Activated CD4-positive, alpha-beta T cell treated with anti-CD3 and anti-CD28 coated beads, Interleukin-2, amount 50 U/mL, for 4 hours (primary cell): ENCODE data around the gene RBM26.
A peak's percentile ranks its signal among the peaks of the same experiment; 100 is the strongest.

Experiments used
- DNase-seq, 2 experiments: peaks; one replicate each; pipeline ENCODE4 v3.0.0-alpha.2; 2020

Gene RBM26

GRCh38 chr13:79417741-79418140 is 11.7 kb upstream of the RBM26 start:
- no peak for DNase-seq

DNA sequence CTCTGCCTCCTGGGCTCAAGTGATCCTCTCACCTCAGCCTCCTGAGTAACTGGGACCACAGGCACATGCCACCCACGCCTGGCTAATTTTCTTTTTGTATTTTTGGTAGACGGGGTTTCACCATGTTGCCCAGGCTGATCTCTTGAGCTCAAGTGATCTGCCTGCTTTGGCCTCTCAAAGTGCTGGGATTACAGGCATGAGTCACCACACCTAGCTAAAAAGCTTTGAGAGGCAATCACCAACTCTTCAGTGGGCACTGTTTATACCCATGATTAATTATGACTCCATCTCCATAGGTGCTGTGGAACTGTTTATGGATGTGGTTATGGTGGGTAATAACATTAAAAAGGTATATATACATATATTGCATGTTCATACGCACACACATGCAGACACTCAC is 7.5 kb upstream of the RBM26 start:
- no peak for DNase-seq

- DNase-seq = no peak
Measured at GRCh38 chr13:79409828-79410227, 3.8 kb upstream of the RBM26 start.

GRCh38 chr13:79407349-79407979 is 1.4 kb upstream of the RBM26 start:
- no peak for DNase-seq

DNA sequence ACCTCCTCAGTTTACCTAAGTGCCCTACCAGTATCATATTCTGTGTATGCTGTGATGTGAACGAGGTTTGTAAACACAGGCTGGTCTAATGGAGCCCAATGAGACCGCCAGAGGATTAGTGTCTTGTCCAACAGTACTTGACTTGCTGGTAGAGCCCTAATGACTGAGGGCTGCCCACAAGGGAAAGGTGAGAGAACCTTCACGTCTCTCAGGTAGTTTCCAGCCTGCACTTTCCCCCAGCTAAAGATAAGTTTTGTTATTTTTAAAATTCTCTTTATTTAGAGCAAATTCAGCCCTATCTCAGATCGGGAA is 498 bp upstream of the RBM26 start:
- no peak for DNase-seq

DNA sequence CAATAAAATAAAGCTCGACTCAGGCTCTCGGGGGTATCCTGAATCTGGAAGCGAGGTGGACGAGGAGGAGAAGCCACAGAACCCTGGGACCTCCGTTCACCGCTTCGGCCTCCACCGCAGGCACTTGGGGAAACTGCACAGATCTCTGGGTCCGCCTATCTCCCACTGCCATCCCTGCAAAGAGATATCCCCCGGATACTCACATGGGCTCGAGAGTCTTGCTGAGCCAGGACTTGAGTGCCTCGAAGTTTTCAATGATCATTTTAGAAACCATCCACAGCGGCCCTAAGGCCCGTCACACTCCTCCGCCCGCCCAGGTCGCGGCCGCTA is 589 bp downstream of the RBM26 start:
- no peak for DNase-seq

- no peak for DNase-seq
Measured at GRCh38 chr13:79404985-79405384, 1.1 kb downstream of the RBM26 start.

- no peak for DNase-seq
Measured at GRCh38 chr13:79404361-79404760, 1.7 kb downstream of the RBM26 start.

DNA sequence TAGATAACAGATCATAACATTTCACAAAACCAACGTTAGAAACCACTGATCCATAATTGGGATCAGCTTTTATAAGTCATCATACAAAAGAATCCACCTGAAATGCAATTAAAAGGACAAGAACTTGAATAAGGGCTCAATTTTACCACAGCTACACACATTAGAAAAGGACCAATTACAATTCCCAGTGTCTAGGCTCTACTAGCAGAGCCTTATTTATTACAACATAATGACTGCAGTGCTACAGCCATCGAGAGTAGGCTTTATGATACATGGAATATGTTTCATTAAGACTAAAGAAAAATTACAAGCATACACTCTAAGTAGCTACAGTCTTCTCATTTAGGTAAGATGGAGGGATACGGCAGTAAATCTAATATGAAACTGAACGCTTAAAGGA is 2.9 kb downstream of the RBM26 start:
- DNase-seq = no peak

- no peak for DNase-seq
Measured at GRCh38 chr13:79402679-79403078, 3.4 kb downstream of the RBM26 start.

GRCh38 chr13:79402074-79402635 is 3.9 kb downstream of the RBM26 start:
- DNase-seq = no peak

DNA sequence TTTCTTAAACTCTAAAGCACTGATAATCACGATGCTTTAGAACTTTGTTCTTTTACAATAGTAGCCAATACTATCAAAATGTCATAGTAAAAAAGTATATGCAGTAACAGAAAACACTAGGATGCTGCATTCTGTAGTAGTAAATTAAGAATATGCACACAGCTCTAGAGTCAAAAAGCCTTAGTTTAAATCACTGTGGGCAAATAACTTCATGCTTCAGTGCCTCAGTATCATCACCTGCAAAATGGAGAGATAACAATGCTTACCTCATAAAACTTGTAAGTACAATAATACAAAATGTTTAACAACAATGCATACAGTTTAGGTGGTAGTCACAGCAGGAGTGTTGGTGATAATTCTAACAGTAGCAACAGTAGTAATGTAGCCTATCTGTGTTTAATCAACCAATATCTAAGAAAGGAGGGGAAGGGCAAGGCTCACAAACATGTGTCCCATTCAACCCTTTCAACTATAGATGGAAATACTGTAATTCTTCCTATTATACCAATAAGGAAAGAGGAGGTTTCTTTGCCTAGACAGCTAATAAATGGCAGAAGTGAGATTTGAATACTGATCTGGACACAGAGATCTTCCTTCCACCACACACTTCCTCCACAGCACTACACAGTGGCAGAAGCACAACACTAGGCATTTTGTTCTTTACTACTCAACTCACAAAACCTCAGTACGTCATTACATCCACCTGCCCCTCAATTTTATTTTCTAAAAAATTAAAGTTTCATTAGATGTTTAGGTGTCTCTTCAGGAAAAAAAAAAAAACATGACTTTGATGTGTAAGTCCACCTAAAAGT is 4.6 kb downstream of the RBM26 start:
- DNase-seq = no peak

- DNase-seq = no peak
Measured at GRCh38 chr13:79398915-79399314, 7.1 kb downstream of the RBM26 start.

GRCh38 chr13:79398127-79398526 is 7.9 kb downstream of the RBM26 start:
- DNase-seq = no peak

DNA sequence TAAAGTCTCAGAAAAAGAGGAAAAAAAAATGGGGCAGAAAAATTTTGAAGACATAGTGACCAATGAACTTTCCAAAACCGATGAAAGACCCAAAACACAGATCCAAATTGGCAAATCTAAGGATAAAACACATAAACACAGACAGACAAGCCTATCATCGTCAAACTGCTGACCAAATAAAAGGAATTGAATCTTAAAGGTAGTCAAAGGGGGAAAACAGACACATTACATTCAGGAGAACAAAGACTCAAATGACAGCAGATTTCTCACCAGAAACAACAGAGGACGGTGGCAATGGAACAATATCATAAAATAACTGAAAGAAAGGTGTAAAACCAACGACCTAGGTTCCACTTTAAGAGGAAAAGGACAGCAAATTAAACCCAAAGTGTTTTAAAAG is 10.2 kb downstream of the RBM26 start:
- no peak for DNase-seq

DNA sequence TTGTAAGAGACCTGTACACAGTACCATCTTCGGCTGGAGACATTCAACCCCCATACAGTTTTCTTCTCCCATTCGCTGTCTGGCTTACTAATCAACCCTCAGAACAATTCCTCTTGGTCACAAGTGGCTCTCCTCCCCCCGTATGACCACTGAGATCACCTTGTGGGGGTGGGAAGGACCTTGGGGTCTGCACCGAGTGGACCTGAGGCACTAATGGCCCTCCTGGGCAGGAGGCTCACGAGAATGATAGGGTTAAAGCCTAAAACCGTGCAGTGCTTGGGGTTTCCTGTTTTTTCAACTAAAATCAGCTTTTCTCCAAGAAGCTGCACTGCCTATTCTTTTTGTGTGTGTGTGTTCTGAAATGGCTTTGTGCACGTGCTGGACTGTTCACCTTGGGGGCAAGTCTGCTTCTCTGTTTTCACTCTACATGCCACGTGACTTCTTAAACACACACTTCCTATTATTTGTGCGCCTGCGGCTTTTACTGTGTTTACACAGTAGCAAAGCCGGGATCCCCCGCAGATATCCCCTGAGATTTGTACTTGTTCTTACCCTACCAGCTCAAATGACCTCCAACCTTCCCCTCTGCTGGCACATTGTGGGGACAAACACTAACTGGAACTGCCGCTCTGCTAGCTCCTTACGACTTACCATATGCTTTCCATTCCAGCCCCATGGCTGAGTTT is 12.3 kb downstream of the RBM26 start:
- DNase-seq = no peak

DNA sequence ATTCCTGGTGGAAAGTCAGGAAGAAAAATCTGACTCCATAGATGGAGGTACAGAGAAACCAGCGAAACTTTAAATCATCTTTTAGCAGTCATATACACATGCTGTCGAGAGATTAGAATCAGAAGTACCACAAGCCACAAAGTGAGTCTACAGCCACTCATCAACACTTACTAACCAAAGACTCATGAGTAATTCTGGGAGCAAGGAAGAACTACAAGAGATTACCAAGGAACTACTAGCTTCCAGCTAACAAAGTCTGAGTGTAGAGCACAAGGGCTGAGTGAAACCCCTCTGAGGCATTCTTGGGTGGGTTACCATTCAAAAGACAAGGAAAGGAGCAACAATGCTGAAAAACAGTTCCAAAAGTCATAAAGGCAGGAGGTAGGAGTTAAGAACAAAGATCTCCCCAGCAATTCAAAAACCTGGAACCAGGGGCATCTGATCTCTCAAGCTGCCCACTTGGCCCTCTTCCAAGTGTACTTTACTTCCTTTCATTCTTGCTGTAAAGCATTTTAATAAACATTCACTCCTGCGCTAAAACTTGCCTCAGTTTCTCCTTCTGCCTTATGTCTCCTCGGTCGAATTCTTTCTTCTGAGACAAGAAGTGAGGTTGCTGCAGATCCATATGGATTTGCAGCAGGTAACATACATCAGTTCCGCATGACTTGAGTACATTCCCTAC is 13.0 kb downstream of the RBM26 start:
- no peak for DNase-seq

DNA sequence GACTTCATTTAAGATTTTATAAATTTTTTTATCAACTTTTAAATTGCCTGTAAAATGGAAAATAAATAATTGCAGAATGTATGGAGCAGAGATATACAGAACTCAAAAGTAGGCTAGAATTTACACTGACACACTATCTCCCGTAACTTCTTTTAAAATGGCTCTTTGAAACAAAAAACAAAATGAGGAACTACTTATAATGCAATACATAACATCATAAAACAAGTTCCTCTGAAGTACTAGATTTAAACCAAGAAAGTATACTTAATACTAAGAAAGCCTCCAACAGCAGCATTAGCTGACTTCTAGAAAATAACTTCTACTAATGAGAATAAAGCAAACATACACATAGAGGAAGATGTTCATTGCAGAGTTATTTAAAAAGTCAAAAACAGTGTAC is 17.0 kb downstream of the RBM26 start:
- DNase-seq = no peak

DNA sequence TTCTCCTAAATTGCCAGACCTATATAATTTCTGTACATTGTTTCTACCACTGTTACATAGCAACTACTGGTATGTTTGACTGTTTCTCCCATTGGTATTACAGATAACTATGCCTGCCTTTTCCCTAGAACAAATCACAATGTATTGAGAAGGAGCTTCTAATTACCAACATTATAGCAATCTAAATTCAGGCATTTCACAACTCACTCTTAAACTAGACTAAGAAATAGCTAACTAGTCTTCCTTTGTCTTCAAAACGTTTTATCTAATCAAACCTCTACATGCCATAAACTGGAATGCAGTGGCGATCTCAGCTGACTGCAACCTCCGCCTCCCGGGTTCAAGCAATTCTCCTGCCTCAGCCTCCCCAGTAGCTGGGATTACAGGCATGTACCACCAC is 18.2 kb downstream of the RBM26 start:
- no peak for DNase-seq

DNA sequence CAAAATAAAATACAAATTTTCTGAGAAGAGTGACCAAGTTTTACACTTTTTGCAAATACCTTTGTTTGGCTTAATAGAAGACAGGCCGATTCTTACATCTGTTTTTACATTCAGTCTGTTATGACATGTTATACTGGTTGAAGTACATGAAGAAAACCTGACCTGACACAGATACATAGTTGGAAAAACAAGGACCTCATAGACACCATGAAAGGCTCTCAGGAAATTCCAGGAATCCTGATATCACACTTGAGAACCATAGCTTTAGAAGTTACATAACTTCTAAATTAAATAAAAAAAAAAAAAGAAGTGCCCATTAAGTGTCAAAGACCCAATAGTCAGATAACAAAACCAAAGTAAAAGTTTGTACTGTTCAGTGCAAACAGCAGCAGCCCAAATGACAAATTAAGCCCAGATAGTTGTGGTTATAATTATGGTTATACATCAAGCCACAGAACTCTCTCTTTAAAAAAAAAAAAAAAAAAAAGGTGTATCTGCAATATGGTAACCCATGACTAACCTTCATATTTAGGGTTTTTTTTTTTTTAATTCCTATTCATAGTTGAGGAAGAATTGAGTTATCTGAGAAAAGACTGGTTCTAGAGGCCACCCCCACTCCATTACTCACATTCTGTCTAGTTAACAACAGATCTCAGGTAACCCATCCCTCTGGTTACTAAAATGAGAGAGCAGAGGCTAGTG is 19.8 kb downstream of the RBM26 start:
- DNase-seq = peak in 1 of 2 experiments; percentile 22

GRCh38 chr13:79385694-79386093 is 20.4 kb downstream of the RBM26 start:
- no peak for DNase-seq

GRCh38 chr13:79384022-79384610 is 21.9 kb downstream of the RBM26 start:
- DNase-seq = no peak
